ENCODE measurements around the gene ANXA2.

The ANXA2 gene

DNA sequence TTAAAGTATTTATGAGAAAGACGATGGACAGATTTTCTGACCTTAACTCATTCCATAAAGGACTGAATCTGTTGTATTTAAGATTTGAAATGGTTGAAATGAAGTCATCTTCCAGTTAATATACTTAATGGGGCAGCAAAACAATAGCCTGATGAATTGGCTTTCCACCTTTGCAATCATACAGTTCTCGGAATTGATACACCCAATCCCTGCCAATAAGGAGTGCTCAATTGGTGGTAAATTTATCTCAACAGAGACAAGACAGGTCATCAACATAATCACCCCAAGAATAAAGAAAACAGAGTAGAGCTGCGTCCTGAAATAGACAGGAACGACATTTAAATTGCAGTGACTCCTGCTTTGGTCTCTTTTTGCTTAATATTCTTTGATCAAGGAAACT, 11.2 kb downstream of the ANXA2 start:
- no peak for DNase-seq

DNA sequence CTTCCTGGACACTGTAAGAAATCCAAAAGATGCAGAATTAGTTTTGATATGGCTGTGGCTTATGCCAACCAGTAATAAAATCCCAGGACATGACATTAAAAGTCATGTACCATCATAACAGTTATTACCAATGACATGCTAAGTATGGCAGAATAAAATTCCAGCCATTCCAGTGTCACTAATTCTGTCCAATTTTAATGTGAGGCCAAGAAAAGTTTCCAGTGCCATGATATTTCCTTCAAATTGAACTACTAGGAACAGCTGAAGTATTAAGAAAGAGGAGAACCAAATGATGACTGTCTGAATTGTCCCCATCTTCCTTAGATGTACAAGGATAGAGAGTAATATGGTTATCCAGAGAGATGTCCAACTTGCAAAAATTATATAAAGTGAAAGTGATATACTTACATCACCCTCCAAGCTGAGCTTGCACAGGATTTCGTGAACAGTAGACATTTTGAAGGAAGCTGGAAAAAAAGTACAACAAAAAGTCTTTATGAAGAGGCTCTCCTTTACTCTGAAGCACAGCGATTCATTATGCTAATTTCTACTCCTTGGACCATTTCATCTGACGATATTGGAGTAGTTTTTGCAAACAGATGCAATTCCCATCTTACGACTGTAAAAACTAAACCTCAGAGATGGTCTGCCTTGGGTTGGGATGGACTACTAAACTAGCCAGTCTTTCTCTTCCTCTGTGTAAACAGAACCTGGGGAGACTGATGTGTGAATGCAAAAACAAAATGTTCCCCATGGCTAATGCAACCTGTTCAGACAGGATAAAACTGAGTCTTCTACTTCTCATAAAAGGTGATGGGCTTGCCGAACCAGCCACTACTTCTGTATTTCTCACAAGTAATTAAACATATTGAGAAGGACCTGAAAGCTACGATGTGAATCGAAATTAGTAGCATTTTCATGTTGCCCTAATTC, 11.9 kb downstream of the ANXA2 start:
- DNase-seq: no peak

DNA sequence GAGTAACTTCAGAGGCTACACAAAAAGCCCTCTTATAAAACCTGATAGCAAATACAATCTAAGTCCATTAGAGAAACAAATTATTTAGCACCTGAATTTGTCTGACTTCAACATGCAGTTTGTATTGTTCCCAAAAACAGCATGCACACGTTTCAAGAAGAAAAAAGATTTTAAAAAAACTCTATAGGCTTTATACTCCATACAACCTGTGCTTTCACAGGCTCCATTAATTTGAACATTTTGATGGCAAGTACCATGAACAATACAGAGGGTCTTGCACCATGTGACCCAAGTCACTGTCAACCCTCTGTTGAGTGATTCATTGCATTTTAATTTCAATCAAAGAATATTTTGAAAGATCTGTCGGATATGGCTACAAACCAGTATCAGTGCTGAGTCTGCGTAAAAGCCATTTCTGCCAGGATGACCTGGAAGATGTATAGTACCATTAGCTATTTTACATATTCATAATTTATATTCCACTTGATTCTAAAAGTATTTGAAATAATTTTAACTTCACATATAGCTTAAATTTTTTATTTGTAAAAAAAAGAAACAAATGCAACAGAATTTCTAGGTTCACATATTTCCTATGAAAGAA, 13.2 kb downstream of the ANXA2 start:
- no peak for DNase-seq

DNA sequence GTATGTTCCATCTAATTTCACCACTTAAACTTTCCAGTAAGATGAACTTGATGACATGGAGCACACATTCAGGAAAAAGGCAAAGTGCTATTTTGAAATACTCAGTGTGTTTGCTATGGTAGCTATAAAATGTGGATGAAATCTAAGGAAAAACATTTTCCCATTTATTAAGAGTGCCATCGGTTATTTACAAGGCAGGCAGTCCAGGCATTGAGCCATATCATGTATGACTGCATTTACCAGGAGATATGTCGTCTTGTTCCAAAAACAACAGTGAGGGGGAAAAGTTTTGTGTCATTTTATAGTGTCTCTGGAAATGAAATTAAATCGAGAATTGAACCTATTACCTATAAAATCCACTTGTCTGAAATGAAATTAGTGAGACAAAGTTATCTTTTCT, 13.7 kb downstream of the ANXA2 start:
- no peak for DNase-seq

DNA sequence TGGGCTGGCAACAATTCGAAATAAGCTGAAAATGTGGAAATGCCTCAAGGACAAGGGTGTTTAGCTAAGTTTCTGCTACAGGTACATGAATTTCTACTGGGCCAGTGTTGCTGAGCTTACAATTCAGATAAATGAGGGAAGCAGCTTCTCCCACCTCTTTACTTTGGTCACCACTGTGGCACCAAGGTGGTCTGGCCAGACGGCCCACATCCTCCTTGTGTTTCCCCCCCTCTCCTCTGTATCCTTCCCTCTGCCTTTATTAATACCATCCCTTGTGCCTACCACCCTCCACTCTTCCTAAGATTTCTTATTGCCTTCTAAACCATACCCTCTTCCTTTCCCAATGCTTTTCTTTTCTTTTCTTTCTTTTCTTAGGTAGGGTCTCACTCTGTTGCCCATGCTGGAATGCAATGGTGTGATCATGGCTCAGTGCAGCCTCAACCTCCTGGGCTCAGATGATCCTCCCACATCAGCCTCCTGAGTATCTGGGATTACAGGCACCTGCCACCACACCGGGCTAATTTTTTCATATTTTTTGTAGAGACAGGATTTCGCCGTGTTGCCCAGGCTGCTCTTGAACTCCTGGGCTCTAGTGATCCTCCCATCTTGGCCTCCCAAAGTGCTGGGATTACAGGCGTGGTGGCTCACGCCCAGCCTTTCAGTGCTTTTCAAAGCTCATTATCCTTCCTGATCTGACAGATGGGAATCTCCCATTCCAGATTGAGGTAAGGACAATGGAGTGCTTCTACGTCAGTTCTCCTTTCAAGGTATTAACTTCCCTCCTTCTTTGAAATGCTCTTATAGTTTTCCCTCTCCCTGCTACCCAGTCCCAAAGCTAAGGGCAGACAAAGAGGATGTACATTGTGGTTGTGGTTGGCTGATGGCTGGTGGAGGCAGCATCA, 14.8 kb downstream of the ANXA2 start:
- no peak for DNase-seq

DNA sequence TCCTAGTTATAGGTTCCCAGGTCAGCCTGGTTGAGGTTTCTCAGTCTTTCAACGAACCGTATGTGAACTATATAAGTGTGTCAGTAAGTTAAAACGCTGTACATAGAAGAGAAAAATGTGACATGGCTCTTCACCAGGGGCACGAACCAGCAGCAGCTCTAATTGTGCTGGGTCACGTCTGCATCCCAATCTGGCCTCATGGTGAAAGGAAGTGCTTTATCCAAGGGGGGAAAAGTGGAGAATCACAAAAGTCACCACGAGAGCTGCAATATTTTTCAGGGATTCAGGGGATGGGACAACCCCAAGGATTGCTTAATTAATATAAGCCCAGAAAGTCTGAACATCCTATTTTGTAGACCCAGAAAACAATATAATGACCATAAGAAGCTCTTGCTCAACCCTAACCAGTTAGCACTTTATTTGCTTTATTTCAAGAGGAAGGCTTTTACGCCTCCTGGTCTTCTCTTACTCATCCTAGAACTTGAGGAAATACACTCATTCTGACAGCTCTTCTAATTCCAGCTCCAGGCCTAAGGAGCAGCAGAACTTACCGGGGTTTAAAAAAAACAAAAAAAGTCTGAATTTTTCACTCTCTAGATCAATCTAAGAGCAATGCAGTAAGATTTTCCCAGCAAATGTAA, 16.5 kb downstream of the ANXA2 start:
- DNase-seq: no peak

DNA sequence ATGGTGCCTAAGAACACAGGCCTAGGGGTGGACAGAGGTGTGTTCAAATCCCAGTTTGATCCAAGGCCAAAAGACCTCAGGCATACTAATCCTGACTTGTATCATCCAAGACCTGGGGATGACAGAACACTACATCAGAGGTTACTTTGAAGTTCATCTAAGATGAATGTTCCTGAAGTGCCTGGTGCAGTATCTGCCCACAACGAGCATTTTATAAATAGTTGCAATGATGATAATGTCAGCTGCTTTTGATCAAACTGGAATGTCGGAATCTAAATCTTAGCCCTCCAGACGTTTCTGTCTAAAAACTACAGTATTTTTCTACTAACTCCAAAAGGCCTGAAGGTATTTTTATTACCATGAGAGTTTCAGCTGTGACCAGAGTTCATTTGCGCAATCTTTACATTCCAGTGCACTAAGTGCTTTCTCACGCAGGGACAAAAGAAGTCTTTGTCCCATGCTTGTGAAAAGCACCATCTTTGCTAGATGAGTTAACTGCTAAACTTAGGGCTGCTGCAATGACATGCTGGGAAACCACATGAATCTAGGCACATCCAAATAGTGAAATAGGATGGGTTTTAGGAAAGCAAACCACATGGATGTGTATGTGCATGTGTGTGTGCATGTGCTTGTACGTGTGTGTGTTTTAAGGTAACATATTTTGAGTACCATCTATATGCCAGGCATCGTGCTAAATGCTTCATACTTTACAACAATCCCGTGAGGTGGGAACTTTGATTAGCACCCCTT, 18.1 kb downstream of the ANXA2 start:
- no peak for DNase-seq

DNA sequence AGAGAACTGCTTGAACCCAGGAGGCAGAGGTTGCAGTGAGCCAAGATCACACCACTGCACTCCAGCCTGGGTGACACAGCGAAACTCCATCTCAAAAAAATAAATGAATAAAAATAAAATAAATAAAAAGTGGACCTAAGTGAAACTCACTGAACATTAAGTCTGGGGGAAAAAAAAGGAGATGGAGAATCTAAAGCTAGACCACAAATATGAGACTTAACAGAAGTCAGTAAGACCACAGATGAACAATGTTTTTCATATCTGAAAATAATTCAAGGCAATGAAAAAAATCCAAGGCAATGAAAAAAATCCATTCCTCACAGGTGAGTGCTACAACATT, 18.6 kb downstream of the ANXA2 start:
- DNase-seq: no peak

DNA sequence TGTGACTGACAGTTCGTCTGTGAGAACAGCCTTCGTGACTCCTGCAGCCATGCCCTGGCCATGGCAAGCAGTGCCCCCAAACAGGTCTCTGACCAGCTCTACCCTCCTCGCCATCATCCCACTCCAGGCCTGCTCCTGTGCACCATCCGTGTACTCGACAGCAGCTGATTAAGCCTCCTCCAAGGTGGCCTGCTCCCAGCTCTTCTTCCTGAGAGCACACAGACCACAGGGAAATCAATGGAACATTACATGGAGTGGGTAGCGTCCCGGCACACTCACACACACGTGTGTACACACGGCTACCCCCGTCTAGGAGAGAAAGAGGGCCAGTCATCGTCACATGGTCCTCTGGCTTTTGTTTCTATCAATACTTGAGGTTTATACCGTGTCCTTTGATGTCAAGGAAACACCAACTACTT, 21.1 kb downstream of the ANXA2 start:
- DNase-seq: no peak

DNA sequence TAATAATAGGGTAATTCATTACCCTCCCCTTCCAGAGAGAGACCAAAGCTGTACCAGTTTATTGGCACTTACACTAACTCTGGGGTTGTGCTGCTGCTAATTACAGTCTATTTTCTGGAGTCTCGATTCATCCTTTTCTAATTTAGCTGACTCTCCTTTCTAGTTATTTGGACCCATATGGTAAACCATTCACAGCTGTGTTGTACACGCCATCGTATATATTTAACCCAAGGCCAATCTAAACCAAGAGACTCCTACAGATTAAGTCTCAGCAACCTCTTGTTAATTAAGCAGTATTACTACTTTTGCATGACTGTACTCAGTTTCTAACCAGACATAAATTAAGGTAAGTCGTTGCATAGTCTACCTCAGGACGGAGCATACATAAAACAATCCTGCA, 22.5 kb downstream of the ANXA2 start:
- DNase-seq: no peak

DNA sequence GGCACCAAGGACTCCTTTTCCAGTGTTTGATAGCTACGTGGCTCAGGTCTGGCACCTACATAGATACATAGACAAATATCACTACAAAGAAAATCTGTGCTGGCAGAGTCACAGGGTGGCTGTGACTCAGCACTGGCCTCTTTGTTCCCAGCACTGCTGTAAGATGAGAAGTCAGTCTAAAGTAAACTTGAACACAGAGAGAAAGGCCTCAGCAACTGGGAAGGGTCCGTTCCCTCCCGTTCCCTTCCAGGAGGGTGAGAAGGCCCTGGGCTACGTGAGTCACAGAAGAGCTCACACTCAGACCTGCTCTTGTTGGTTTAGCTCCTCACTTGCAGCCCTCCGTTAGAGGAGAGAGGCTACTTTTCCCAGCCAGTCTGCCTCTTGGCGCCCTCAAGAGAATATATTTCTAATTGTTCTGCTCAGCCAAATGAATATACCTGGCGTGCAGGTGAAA, 23.1 kb downstream of the ANXA2 start:
- no peak for DNase-seq

DNA sequence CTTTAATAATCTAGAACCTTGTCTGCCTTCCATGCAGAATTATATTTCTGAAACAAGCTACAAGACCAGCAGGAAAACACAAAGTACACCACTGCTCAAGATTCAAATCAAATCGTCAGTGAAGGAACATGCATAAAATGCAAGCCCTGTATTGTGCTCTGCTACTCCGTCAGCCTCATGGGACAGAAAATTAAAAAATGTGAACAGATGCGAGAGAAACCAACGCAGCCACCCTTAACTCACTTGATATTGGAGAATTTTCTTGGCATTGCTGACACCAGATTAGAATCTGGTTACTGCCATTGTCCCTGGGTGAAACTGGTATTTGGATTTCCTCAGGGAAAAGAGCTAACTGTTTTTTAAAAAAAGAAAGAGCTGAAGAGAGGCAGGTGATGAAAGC, 23.6 kb downstream of the ANXA2 start:
- no peak for DNase-seq

DNA sequence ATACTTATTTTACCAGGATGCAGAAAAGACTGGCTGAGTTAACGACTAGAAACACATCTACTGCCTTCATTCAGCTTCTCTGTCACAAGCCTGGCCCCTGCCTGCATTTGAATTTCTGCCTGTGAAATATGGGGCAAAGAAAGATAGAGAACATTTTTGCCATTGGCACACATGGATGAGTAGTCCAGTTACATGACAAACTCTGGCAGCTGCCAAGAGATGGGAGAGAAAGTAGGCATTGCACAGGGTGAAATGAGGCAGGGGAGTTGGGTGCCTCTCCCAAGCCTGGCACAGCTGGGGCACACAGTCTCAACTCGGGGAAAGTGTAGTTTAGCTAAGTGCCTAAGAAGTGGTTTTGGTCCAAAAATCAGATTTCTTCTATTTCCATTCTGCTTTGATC, 24.0 kb downstream of the ANXA2 start:
- DNase-seq: no peak

DNA sequence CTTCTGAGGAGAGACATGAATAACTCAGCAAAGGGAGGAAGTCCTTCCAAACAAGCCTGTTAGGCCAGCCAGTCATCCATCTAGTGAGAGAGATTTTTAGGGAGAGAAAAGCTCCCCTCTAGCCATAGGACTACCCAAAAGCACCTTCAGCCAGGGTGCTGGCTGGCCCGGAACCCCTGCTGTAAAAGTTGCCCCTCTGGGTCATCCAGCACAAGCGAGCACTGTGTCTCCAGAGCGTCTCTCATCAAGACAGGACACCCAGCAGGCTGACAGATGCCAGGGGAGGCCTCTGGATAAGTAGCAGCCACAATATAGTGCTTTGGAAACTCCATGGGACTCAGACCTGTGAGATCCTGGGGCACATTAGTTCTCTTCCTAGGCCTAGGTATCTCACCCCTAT, 24.5 kb downstream of the ANXA2 start:
- no peak for DNase-seq

DNA sequence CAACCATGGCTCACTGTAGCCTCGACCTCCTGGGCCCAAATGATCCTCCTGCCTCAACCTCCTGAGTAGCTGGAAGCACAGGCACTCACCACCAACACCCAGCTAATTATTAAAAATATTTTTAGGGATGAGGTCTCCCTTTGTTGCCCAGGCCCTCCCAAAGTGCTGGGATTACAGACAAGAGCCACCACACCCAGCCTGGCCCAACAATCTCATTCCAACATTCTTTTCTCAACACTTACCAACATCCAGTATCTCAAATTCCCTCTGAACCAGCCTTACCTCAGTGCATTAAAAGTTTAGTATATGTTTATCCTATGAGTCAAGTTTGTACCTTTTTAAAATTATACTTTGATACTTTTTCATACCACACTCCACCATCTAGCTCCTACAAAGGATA, 25.0 kb downstream of the ANXA2 start:
- no peak for DNase-seq

DNA sequence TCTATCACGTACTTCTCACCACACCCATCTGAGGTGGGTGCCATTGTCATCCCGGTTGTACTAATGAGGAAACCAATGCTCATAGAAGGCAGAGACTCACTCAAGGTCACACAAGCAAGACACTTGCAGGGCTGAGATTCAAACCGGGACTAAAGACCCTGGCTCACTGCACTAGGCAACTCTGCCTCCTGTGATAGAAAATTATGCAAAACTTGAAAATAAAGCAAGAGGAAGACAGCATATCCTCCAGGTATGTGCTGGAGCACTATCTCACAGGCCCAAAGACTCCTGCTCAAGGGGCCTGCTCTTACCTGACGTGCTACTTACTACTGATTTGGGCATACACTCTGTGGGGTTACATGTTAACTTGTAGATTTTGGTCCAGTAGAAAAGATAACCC, 25.6 kb downstream of the ANXA2 start:
- DNase-seq: no peak

DNA sequence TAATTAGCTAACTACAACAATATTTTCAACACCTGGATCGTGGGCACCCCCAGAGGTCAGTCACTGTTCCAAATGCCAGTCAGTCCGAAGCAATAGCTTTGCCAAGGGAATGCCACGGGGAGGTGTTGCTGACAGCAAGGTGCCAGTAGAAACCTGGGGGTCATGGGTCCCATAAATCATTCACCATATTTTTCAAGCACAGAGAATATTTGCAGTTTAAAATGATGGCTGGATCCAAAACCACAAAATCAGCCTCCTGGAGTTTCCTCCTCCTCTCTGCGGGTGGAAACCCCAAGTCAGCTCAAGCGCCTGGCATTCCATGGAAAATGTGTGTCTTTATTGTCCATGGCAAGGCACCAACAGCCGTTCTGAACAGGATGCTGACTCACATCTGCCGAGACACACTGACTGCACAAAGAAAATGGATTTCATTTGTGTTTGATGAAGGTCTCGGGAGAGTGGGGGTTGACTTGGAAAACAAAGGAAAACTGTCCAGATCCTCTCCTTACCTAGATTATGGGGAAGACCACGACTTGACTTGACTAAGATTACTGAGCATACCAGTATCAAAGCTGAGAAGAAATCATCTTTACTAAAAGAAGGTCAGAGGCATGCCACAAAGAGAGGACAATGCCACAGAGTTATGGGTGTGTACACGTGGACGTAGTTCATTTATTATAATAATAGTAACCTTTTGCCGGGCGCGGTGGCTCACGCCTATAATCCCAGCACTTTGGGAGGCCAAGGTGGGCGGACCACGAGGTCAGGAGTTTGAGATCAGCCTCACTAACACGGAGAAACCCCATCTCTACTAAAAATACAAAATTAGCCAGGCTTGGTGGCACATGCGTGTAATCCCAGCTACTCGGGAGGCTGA, 26.4 kb downstream of the ANXA2 start:
- peak; percentile 26 for DNase-seq

DNA sequence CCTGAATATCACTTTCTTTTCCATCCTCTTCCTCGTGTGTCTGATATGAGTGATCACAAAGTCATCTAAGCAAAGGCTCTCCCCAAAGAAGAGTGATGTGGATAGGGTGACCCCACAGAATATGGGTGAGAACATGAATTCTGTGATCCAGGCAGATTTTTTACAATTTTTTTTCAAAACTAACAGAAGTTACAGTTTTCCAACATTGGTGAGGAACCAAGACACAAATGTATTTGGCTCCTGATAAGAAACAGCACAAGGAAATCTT, 27.0 kb downstream of the ANXA2 start:
- DNase-seq: no peak

DNA sequence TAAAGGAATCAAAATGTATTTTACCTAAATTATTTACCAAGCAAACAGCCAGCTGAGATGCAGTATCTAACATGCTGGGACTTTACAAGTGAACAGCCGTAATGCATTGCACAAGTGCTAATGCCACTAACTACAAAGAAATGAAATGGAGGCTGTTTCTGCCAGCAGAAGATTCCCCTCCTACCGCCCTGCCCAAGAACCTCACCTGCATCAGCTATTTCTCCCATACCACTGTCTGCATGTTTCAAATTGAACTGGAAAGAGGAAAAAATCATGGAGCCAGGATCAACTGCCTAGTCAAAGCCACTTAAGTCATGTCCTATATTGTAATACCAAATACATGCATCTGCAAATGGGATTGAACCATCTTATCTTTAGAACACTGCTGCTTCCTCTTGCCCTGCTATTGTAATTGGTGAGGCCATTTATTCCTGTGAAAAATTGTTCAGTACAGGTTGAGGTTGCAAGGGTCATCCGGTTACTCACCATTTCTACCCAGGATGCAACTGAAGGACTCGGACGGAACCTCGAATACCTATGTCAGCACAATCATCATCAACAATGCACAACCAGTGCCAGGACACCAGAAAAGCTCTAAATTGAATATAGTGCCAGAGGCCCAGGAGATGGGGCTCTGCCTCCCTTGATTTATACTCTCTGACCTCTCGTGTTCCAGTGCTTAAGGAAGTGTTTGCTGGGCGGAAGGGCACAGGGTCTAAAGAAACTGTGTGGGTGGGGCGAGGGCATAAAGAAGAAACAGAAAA, 27.5 kb downstream of the ANXA2 start:
- DNase-seq: no peak

DNA sequence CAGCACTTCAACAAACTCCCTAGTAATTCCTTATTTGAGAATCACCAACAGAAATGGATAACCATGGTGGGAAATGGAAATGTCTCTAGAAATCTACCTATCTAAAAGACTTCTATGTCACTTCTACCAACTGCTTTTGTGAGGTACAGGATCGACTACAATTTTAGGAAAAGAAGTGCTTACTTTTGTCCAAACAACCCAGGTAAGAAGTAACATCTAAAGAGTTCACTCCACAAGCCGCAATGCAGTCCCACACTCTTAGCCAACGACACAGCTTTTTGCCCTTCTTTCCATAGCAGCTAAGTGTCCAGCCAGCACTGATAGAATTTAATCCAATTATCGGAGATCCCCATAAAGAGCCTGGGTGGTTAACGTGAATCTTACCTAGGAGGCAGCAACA, 28.1 kb downstream of the ANXA2 start:
- DNase-seq: no peak

DNA sequence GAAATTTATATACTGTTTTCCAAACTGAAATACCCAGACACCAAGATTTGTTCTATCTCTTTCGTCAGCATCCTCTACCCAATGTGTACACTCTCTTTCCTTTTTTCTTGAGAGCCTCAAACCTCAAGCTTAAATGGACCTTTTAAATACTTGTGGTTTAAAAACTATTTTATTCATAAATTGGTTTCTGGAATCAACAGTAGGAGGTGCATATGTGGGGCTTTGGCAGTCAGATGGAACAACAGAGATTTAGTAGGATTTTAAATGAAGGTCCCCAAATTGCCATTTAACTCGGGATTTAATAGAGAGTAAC, 33.2 kb downstream of the ANXA2 start:
- DNase-seq: no peak

Measured in stimulated activated CD4-positive, alpha-beta T cell treated with anti-CD3 and anti-CD28 coated beads, Interleukin-4, amount 100 ng/mL, for 24 hours (primary cell).